K562 (cell line): ENCODE data around the gene SMAP2. TPM values are rescaled to one million over a fixed set of nuclear protein-coding genes. Genes with fewer than 3 reads are reported as not detected.

Experiments used
- ATF7 ChIP-seq: fragments of 450-650 bp; IDR thresholded peaks from 2 replicates; pipeline ENCODE4 v1.7.1; 2014; ENCODE audit warnings: mild to moderate bottlenecking, moderate library complexity
- BMI1 ChIP-seq: fragments of 150-350 bp; IDR thresholded peaks from 2 replicates; pipeline ENCODE4 v1.6.1; 2014; ENCODE audit warnings: low read length
- BRCA1 ChIP-seq, 2 experiments: fragments of 450-650 bp in 1 of 2; sonication (generic) in 1 of 2; formaldehyde crosslinking in 1 of 2; IDR thresholded peaks; 2 replicates each; pipeline versions ENCODE4 v1.5.0 to v1.6.1; 2017 to 2020; ENCODE audit warnings: mild to moderate bottlenecking in 1 of 2, missing genetic modification reagents in 1 of 2
- CEBPZ ChIP-seq: fragments of 150-350 bp; IDR thresholded peaks from 2 replicates; pipeline ENCODE4 v1.6.1; 2014; ENCODE audit warnings: low read depth, mild to moderate bottlenecking, low read length, borderline replicate concordance
- DIDO1 ChIP-seq: fragments of 450-650 bp; IDR thresholded peaks from 2 replicates; pipeline ENCODE4 v1.6.1; 2016; ENCODE audit warnings: low read depth, missing biosample characterization, missing genetic modification characterization
- FOSL1 ChIP-seq: fragments of 200-800 bp; sonication (Bioruptor generic); conservative IDR thresholded peaks from 2 replicates; pipeline ENCODE4 v1.6.1; 2016; ENCODE audit warnings: missing genetic modification characterization, missing compliant biosample characterization
- KLF10 ChIP-seq: fragments of 250-450 bp; sonication (Bioruptor Pico); IDR thresholded peaks from 2 replicates; pipeline ENCODE4 v1.6.1; 2021; ENCODE audit warnings: matching md5 sums
- MEIS2 ChIP-seq: fragments of 450-650 bp; IDR thresholded peaks from 2 replicates; pipeline ENCODE4 v1.6.1; 2014; ENCODE audit warnings: mild to moderate bottlenecking; ENCODE audit not compliant: partially characterized antibody
- MNT ChIP-seq, 2 experiments: fragments of 450-650 bp; conservative IDR thresholded peaks; 2 replicates each; pipeline ENCODE4 v1.6.1; 2017; ENCODE audit warnings: mild to moderate bottlenecking in 2 of 2, moderate library complexity in 2 of 2
- POLR2AphosphoS5 ChIP-seq: IDR thresholded peaks from 2 replicates; pipeline ENCODE4 v1.6.1; 2011; ENCODE audit warnings: mild to moderate bottlenecking, low read depth, low read length, moderate library complexity; ENCODE audit not compliant: control insufficient read depth, insufficient read depth
- RBM15 ChIP-seq: fragments of 200-400 bp; formaldehyde crosslinking; IDR thresholded peaks from 2 replicates; pipeline ENCODE4 v1.6.1; 2018; ENCODE audit warnings: mild to moderate bottlenecking, low read length, moderate library complexity; ENCODE audit not compliant: insufficient read depth
- TAF15 ChIP-seq: fragments of 200-400 bp; formaldehyde crosslinking; IDR thresholded peaks from 2 replicates; pipeline ENCODE4 v1.6.1; 2017; ENCODE audit warnings: mild to moderate bottlenecking, low read depth, low read length, moderate library complexity
- TCF7 ChIP-seq: sonication (generic); IDR thresholded peaks from 2 replicates; pipeline ENCODE4 v1.6.1; 2016; ENCODE audit warnings: antibody characterized with exemption, borderline replicate concordance
- TFE3 ChIP-seq: fragments of 450-650 bp; formaldehyde crosslinking; IDR thresholded peaks from 2 replicates; pipeline ENCODE4 v1.4.0; 2020; ENCODE audit warnings: mild to moderate bottlenecking, mixed read lengths
- ZNF449 ChIP-seq: fragments of 250-450 bp; sonication (Bioruptor Pico); IDR thresholded peaks from 2 replicates; pipeline ENCODE4 v1.8.0; 2022; ENCODE audit warnings: moderate library complexity, mild to moderate bottlenecking, inconsistent platforms
- ZNF76 ChIP-seq: fragments of 250-450 bp; sonication (Bioruptor Pico); IDR thresholded peaks from 2 replicates; pipeline ENCODE4 v1.4.0; 2020; ENCODE audit warnings: mild to moderate bottlenecking, moderate library complexity, borderline replicate concordance
- polyA plus RNA-seq, 8 experiments: library from polyadenylated mRNA; depleted of rRNA in 4 of 8; stranded (reverse) in 5 of 8; unstranded in 3 of 8; fragments of >200 nt; fragmentation: Nextera tagmentation in 2 of 8; fragmentation: Illumina TruSeq in 1 of 8; extraction: Ambion mirVana in 2 of 8; extraction: Trizol in 1 of 8; gene quantifications; 2 replicates each; pipeline versions ENCODE4 v1.2.1 to v1.2.3, GENCODE V29; 2011 to 2014; ENCODE audit warnings: inconsistent platforms in 1 of 8, missing spikeins in 1 of 8
- total RNA-seq, 7 experiments: library from RNA; depleted of rRNA in 6 of 7; stranded (reverse); fragments of >200 nt in 6 of 7; fragmentation: Illumina TruSeq in 2 of 7; extraction: Trizol in 2 of 7; gene quantifications; 2 replicates each; pipeline versions ENCODE4 v1.2.1 to v1.2.3, GENCODE V29; 2011 to 2021; ENCODE audit warnings: low replicate concordance in 1 of 7

The SMAP2 gene
- total and polyA plus RNA-seq, 9 of the 15 experiments (the other 6 are each of a cell fraction or from before 2014, with no cell fraction given) = 38.7 to 212 (median 94.1) TPM

- TF ChIP-seq TFE3 (CRISPR knock-in tag) = no peak
- TF ChIP-seq POLR2AphosphoS5 = no peak
- no peak for TF ChIP-seq FOSL1 (tag)
- TF ChIP-seq RBM15 = no peak
- TF ChIP-seq BRCA1 (IDR thresholded peaks at IDR 0.05) = no peak
- TF ChIP-seq BRCA1 (CRISPR knock-in tag; IDR thresholded peaks at IDR 0.05) = no peak
- no peak for TF ChIP-seq ZNF449 (CRISPR knock-in tag)
- no peak for TF ChIP-seq DIDO1 (tag)
- TF ChIP-seq BMI1 = no peak
- TF ChIP-seq TAF15 = no peak
- peak; percentile 87; the same call in 1 of the 2 replicates for TF ChIP-seq TCF7
- peak; percentile 60 for TF ChIP-seq MEIS2
- no peak for TF ChIP-seq CEBPZ
- 0 out of 2 replicates have a peak, but pooled peaks have one; percentile 63 for TF ChIP-seq ATF7
- TF ChIP-seq MNT (conservative IDR thresholded peaks at IDR 0.05) = peak in 1 of 2 experiments; percentile 37; a peak in 2 of 4 replicates
- no peak for TF ChIP-seq KLF10 (CRISPR knock-in tag)
- TF ChIP-seq ZNF76 (CRISPR knock-in tag) = no peak
Observed at GRCh38 chr1:40385437-40386358, 12.2 kb downstream of the SMAP2 start (continued).
